GM11168 (cell line): Measurements from ENCODE around the gene MAGEB3.

ENCODE experiments used
- in situ Hi-C: fragments of 300-500 bp; cut with MboI; formaldehyde crosslinking; loops from one replicate; pipeline ENCODE4 v1.12.0; 2022; ENCODE audit warnings: low sequenced_read_pairs; ENCODE audit not compliant: unreplicated experiment

The MAGEB3 gene

GRCh38 chrX:30275498-30275897, 45.0 kb downstream of the MAGEB3 start:
- in situ Hi-C loops, result loop anchor here (25.0 kb wide), 1 partner anchor 212 kb away; no protein-coding TSS in a partner anchor

DNA sequence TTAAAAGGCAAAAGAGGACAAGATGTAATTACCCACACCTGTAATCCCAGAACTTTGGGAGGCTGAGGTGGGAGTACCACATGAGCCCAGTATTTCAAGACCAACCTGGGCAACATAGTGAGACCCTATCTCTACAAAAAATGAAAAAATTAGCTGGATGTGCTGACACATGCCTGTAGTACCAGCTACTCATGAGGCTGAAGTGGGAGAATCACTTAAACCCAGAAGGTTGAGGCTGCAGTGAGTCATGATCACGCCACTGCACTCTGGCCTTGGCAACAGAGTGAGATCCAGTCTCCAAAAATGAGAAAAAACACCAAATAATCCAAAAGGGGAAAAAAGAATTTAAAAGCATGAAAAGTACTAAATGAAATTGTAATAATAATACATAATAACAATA, 47.9 kb downstream of the MAGEB3 start:
- in situ Hi-C loops, result loop anchor here (25.0 kb wide), 1 partner anchor 209 kb away; no protein-coding TSS in a partner anchor

GRCh38 chrX:30280428-30280827, 50.0 kb downstream of the MAGEB3 start:
- in situ Hi-C loops, result loop anchor here (25.0 kb wide), 1 partner anchor 207 kb away; no protein-coding TSS in a partner anchor

- in situ Hi-C loops, result loop anchor here (25.0 kb wide), 1 partner anchor 205 kb away; no protein-coding TSS in a partner anchor
Observed at GRCh38 chrX:30282527-30282926, 52.1 kb downstream of the MAGEB3 start.

- in situ Hi-C loops, result loop anchor here (25.0 kb wide), 1 partner anchor 204 kb away; no protein-coding TSS in a partner anchor
Observed at GRCh38 chrX:30283456-30284200, 53.2 kb downstream of the MAGEB3 start.
